Measurements from ENCODE around the gene ZNF423.

Gene ZNF423

DNA sequence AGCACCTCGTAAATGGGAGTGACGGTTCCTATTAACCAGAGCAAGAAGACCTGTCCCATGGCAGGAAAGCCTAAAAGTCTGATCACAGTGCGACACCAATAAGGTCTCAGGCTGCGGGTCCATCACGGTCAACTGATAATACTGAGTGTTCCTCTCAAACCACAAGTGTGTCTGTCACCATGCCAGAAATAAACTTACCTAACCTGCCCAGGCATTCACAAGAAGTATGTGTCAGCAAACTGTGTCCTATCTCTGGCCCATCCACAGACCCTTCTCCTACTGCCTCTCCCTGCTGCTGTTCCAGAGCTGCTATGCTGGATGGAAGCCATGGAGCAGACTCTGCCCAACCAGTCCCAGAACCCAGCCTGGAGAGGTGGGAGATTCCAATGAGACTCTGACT, 73.5 kb downstream of the ZNF423 start:
- DNase-seq (ENCODE audit: low read depth) = no peak

DNA sequence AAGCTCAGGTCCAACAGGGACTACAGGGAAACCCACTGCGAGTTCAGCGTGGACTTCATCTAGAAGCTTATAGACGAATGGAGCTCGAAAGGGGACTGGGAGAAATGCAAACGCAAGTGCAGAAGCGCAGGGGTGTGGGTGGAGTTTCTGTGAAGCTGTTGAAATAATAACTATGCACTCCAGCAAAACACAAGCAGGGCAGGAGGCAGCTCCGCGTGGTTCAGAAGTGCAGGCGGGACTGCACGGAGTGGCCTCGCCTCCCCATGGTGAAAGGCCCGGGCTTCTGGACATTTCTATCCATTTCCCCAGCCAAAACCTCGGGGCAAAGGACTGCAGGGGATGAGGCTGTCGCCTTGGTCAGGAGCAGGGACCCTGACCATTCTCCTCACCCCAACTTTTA, 74.5 kb downstream of the ZNF423 start:
- no peak for DNase-seq (ENCODE audit: low read depth)

DNA sequence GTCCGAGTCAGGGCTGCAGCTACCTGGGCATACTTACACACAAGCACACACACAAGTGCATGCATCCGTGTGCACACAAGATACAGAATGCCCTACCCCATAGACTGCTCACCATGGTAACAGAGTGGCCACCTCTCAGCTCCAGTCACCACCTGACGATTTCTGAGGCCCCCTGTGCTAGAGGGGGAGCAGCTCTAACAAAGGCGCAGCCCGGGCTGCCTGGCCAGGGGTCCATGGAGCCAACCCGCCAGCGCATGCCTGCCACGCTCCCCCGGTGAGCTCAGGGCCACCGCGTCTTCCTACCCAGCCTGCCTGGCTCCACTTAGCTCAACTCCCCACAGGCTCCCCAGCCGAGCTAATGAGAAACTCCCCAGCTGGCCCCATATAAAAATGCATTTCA, 75.5 kb downstream of the ZNF423 start:
- DNase-seq (ENCODE audit: low read depth) = no peak

DNA sequence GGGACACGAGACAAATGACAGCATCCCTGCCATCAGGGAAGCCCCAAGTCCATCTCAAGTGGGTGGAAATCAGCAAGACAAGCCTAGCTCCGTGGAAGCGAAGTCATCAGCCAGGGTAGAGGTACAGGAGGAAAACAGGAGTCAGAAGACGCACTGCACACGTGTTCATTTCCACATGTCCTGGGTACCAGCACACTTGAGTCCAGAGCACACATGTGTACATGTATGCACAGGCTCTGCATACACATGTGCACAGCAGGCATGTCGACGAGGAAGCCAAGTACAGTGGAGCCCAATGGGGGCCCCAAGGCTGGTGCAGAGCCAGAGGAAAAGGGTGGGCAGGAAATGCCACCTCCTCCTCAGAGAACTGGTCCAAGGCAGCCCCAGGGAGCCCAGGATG, 75.9 kb downstream of the ZNF423 start:
- no peak for DNase-seq (ENCODE audit: low read depth)

DNA sequence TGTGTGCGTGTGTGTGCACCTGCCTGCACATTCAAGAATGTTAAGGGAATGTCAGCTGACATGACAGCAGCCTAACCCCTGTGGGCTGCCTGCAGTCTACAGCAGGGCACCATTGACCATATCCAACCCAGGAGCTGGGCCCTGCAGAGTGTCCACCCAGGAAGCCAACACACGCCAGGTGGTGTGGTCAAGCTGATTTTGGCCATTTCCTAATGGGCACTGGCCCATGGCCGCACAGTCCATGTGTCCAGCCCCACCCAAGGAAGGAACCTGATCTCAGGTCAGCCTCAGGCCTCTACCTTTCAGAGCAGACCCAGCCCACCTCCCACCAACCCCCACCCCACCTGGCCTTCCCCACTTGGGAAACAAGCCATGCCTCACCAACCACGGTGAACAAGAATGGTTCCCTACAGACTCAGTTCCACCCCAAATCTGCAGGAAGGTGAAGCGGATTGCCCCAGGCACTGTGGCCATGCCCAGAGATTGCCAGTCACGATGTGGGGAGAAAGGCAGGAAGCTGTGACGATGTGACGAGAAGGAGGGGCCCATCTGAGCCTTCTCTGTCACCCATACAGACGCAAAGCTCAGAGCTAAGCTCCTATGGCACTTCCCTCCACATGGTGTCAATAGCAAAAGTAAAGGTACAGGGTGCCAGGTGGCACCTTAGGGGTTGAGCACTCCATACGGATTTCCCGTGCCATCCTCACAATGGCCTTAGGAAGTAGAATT, 77.5 kb downstream of the ZNF423 start:
- DNase-seq (ENCODE audit: low read depth) = no peak

DNA sequence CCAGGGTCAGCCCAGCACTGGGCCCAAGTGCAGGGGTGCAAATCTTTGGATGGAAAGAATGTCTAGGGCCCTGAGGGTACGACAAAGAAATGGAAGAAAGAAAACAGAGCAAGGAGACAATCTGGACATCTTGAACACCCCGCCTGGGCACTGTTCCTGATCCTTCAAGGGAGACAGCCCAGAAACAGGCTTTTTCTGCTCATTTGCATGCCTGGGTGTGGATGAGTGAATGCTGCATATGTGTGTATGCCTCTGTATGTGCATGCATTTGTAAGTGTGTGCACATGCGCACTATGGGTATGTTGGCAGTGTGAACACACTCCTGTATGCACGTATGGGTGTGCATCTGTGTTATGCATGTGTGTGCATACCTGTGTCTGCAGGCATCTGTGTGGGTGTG, 79.2 kb downstream of the ZNF423 start:
- DNase-seq (ENCODE audit: low read depth) = no peak

DNA sequence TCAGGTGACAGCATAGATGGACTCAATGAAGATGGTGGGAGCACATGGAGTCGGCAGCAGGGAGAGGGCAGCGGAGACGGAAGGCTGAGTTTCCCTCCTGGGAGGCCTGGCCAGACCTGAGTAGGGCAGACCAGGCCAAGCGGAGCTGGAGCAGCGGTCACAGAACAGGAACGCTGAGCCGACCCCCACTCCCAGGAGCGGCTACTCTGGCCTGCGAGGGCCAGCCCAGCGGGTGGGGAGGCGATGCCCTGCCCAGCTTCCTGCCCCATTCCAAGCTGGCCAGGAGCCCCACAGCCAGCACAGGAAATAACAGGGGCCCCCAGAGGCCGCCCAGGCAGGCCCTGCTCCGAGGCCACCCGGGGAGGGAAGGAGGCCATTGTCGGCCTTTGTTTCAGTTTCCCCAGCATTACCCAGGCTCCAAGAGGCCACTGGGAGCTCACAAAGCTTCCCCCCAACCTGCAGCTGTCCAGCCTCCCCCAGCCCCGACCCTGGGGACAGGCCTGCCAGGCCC, 79.8 kb downstream of the ZNF423 start:
- no peak for DNase-seq (ENCODE audit: low read depth)

DNA sequence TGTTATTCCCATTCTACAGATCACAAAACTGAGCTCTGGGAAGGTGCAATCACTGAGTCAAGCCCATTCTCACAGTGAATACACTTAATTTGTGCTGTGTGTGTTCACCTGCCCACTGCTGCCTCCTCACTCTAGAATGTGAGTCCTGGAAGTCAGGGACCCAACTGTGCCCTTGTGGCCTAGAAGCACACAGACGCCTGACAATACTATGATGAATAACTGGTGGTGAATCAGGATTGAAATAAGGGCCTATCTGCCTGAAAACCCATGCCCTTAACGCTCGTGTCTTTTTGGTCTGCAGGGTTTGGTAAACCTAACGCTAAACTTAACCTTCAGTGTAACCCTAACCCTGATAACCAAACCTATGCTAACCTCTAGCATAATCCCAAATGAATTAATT, 80.3 kb downstream of the ZNF423 start:
- DNase-seq (ENCODE audit: low read depth) = no peak

DNA sequence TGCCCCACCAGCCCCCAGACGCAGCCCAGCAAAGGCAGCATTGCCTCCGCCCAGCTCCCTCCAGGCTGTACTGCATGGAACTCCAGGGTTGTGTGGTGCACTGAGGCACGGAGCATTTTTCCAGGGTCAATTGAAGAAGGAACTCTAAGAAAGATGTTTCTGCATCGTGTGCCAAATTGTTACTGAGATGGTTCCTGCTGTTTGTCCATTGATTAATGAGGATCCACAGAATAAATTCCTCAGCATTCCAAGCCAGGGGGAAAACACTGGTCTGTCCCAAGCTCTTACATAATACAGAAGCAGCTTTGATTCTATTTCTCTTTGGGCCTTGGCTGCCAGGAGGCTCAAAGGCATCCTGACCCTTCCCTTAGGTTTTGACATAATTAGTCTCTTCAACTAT, 80.9 kb downstream of the ZNF423 start:
- DNase-seq (ENCODE audit: low read depth) = no peak

DNA sequence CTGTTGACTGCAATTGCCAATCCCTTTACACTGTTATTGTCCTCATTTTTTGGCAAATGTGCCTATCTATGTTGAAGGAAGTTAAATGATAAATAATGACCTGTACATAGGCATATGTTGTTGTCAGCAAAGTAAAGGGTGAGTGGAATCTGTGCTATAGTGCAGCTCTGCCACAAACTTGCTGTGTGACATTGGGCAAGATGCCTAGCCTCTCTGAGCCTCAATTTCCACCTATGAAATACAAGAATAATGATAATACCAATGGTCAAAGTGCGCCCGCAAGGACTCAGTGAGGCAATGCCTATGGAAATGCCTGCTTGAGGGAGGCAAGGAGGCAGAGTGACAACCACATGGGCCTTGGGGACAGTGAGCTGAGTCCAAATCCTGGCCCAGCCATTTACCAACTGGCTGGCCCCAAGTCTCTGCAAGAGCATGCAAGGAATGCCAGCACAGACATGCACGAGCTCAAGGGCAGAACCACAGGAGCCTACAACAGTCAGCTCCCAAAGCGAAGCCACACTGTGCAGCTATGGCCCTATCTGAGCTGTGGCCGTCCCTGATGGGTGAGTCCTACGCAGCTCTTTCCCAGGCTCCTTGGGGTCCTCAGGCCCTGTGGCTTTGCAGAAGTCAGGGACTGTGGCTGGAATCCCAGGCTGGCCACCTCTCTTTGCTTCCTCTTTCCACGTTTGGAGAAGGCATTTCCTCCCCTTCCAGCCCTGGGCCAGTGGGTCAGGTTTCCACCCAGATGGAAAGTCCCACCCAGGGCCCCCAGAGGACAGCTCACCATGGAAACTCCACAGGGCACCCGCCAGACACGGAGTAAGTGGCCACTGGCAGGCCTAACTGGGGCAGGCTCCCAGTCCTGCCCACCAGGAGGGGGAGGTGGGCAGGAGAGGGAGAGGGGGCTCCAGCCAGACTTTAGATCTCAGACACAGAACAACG, 82.1 kb downstream of the ZNF423 start:
- no peak for DNase-seq (ENCODE audit: low read depth)

DNA sequence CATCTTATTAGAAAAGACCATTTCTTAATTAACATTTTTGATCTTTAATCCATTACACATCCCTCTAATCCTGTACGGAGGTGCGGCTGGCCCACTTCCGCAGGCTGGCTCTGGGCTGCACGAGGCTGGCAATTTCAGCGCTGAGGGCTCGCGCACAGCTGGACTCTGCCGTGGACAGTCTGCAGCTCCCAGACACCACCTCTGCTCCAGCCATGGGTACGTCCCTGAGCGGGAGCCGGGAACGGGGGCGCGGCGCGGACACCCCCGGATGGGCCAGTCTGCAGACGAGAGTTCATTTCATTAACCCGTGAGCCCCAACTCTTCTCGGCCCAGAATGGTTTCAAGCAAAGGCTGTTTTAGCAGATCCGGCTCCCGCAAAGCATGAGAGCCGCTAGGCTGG, 87.9 kb downstream of the ZNF423 start:
- no peak for DNase-seq (ENCODE audit: low read depth)

DNA sequence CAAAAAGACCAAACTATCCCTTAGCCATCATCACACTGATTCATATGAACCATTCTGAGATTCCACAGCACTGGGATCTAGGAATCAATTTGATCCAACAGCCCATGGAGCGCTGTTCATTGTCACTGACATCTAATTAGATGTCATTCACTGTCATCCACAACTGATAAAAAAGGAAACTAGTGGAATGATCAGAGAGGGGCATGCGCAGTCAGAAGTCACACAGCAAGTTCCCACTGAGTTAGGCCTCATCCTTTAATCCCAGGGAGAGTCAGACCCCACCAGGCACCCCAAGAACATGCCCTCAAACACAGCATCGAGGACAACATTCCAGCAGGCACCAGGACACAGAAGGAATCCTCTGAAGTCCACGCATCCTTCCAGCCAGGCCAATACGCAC, 88.5 kb downstream of the ZNF423 start:
- DNase-seq (ENCODE audit: low read depth) = no peak

DNA sequence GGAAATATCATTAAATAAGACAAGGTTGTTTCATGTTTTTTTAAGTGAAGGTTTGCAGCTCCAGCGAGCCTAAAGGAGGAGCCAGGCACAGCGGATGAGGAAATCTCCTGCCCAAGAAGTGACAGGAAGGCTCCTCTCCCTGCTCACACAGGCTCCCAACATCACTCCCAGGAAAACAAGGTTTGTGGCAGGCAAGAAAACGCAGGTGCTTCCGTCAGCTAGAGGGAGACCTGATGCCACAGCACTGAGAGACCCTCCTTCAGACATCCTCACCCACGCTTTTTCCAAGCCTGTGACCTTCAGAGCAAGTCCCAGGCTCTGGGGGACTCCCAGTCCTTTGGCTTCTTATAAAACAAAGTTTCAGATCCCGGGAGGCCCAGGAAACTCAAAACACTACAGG, 89.7 kb downstream of the ZNF423 start:
- DNase-seq (ENCODE audit: low read depth) = no peak

DNA sequence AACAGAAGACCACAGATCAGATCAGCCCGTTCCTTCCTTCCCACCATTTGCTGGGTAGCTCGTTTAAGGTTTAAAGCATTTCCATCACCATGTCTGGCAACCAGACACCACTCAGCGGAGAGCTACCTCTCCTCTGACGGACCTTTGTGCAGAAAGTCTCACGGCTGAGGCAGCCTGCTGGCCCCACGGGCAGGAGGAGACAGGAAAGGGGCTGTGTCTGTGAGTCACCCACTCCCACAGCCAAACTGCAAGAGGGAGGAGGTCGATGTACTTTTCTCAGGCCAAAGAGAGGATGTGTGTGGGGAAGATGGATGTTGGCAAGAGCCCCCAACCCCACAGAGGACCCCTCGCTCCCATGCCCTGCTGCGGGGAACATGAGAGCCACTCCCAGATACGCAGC, 92.1 kb downstream of the ZNF423 start:
- no peak for DNase-seq (ENCODE audit: low read depth)

DNA sequence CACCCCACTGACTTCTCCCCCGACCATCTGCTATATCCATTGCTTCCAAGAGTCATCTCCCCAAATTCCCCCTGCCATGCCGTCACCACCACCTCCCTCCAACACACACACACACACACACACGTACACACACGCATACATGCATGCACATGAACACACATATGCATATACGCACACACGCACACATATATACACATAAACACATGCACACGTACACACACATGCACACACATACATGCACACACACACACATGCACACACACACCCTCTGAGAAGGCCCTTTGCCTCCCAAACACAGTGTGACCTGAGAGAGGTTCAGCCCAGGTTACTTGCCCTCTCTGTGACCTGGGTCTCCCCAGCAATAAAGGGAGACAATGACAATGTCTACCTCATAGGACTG, 95.1 kb downstream of the ZNF423 start:
- DNase-seq (ENCODE audit: low read depth) = no peak

DNA sequence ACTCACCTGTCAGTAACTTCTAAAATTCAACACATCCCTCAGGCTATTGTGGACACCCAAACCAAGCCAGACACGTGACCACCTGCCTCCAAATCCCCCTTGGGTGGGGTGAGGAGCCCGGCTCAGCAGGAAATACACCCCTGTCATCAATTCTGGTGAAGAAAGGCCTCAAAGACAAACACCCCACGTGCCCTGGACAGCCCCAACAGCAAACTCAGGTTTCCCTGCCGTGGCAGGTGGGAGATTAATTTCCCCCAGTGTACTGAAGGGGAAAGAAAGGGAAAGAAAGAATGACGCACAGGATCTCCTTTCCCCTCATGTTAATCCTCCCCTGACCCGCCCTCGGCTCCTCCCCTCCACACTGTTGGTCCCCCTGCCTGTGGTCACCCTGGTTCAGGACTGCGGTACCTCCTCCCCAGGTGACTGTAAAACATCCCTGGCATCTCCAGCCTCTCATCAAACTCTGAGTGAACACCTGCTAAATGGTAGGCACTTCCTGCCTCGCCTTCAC, 98.3 kb downstream of the ZNF423 start:
- DNase-seq (ENCODE audit: low read depth) = no peak

DNA sequence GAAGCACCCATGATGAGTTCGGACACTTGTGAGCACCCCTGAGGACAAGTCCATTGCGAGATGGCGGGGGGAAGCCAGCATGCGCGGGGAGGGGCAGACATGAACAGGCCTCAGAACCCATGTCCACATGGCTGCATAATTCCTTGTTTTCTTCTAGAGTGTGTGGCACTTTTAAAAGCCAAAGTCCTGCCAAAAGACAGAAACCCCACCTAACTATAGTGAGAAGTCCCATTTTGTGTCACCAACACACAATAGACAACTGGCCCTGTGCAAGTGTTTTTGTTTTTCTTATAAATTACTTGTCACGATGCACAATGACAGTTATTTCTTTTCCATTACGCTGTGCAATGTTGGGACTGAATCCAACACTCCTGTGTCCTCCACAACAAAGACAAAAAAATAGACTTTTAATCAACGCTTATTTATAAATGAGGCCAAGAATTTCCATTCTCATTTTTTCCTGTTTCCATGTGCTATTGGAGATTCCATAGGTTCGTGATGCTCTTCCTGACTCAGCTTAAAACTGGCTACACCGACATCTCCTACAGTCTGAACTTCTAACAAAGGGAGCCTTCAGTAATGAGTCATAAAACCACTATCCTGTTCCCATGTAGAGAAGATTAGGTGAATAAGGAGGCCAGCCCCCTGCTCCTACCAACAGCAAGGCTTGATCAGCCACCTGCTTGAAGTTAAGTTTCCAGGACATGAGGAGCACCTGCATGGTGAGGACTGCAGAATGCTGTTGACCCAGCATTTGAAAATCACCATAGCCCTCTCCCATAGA, 98.9 kb downstream of the ZNF423 start:
- DNase-seq (ENCODE audit: low read depth) = no peak

DNA sequence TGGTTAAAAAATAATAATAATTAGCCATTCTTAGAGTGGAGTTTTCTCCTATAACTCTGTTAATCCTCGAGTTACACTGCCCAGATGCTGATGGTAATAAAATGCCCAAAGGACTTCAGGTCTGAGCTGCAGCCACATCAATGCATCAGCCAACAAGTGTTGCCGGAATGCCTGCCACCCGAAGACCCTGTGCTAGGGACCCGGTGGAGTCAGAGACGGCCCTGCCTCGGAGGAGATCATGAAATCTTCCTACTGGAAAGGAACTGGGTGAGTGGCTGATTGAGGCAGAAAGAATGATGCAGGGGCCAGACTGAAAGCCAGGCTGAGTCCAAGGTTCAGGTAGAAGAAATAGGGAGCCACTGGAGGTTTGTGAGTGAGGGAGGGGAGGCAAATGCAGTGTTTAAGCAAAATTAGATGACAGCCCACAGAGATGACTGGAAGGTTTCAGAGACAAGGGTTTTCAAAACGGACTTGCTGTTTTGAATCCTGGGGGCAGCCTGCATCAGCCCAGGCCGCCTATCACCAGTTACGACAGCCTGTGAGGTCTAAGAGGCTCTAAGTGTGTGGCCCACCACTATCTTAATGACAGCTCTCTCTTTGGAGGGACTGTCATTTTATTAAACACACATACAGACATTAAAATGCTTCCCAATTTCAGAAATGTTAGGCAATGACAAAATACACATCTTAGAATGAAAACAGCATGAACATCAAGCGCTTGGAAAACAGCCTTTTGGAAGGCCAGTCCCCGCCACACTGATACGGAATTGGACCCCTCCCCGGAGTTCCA, 100.0 kb downstream of the ZNF423 start:
- no peak for DNase-seq (ENCODE audit: low read depth)

DNA sequence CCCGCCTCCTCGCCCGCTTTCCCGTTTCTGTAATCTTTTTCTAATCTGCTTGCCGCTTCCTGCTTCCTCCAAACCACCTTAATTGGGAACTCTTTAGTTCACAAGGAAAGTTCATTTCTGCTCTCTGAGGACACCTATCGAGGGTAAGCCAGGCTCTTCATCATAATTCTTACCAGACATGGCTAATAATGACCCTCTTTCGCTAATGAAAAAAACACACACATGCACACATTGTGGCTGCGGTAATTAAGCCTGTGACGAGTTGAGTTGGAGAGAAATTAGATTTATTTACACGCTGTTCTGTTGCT, 100.6 kb downstream of the ZNF423 start:
- peak; percentile 23 for DNase-seq (ENCODE audit: low read depth)

DNA sequence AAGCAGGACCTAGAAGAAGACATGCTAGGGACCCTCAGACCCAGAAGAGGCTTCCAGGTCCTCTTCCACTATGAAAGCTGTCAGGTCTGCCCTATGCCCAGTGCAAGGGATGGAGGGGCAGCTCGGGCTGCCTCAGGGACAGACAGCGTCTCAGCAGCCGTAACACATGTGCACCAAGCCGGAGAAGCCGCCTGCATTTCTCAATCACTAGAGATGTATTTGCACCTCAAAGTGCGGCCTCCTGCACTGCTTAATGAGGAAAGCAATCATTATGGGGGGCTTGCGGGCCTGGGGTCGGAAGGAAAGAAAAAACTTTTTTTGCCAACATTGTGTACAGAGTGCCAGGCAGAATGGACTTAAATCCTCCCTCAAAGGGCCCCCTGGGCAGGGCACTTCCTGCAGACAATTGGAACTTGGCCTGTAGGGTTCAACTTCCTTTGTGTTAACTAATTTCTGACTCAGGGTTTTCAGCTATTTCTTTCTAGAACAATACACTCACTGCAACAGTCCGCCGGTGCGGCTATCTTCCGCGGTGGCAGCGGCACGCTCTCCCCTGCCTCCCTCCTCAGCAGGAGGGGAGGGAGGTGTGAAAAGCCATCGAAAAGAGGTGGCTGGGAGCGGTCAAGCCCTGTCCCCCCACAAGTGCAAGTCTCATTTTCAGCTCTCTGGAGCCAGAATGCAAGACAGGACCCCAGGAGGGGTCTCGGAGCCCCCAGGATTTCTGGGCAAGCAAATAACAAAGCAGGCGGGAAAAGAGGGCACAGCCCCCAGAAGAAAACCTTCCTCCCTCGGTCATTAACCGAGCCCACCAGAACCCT, 101.2 kb downstream of the ZNF423 start:
- DNase-seq (ENCODE audit: low read depth) = no peak

All from stromal cell of bone marrow (primary cell).